Measurements from ENCODE around the gene SLC6A1.

GRCh38 chr3:10956531-10956930, 36.0 kb upstream of the SLC6A1 start:
- TF ChIP-seq GATA2 (IDR thresholded peaks at IDR 0.05; ENCODE audit: low read depth, low read length): no peak
- no peak for TF ChIP-seq GATA3 (IDR thresholded peaks at IDR 0.05; ENCODE audit: low read depth, low read length)
